Adrenal gland (tissue), 12 donors: ENCODE measurements around the gene MKRN2. TPM values are rescaled to one million over a fixed set of nuclear protein-coding genes. Genes with fewer than 3 reads are reported as not detected.

Experiments
- DNase-seq, 7 donors: peaks; one replicate each; pipeline ENCODE4 v3.0.0-alpha.2; 2019 to 2020
- H3K27ac ChIP-seq, 5 donors: fragments of 200-600 bp; sonication (generic) in 4 of 5; 1 replicate in 3 of 5; 2 replicates in 2 of 5; pipeline versions ENCODE4 v1.5.1 to v1.8.0; 2016 to 2020; ENCODE audit warnings: mild to moderate bottlenecking in 1 of 5
- H3K27me3 ChIP-seq: fragments of 200-600 bp; 2 replicates; pipeline ENCODE4 v1.8.0; 2021
- H3K36me3 ChIP-seq, 2 donors: fragments of 200-600 bp; replicated peaks in 1 of 2; 1 replicate in 1 of 2; 2 replicates in 1 of 2; pipeline versions ENCODE4 v1.5.1 to v1.8.0; 2018 to 2022
- H3K4me1 ChIP-seq, 2 donors: fragments of 200-600 bp; replicated peaks in 1 of 2; 1 replicate in 1 of 2; 2 replicates in 1 of 2; pipeline versions ENCODE4 v1.5.1 to v1.8.0; 2018 to 2021
- H3K4me3 ChIP-seq, 4 donors: fragments of 200-600 bp; sonication (generic) in 3 of 4; one replicate each; pipeline ENCODE4 v1.5.1; 2016 to 2018
- H3K9me3 ChIP-seq, 3 donors: fragments of 200-600 bp; sonication (generic) in 1 of 3; replicated peaks in 1 of 3; 1 replicate in 2 of 3; 2 replicates in 1 of 3; pipeline versions ENCODE4 v1.5.1 to v1.8.0; 2016 to 2021
- CTCF ChIP-seq, 6 experiments: fragments of 450-650 bp in 4 of 6; fragments of 200-600 bp in 2 of 6; sonication (generic) in 1 of 6; IDR thresholded peaks; 1 replicate in 5 of 6; 2 replicates in 1 of 6; pipeline versions ENCODE4 v1.5.1 to v1.8.0; 2016 to 2021; ENCODE audit warnings: antibody characterized with exemption in 6 of 6, mild to moderate bottlenecking in 2 of 6, moderate library complexity in 1 of 6
- POLR2A ChIP-seq, 2 donors: fragments of 450-650 bp; IDR thresholded peaks; one replicate each; pipeline ENCODE4 v1.6.1; 2017; ENCODE audit warnings: antibody characterized with exemption in 2 of 2, mild to moderate bottlenecking in 2 of 2, moderate library complexity in 1 of 2
- WGBS, 4 donors: extraction: QIAGEN DNeasy Blood & Tissue Kit in 2 of 4; methylation state at CpG; one replicate each; pipeline versions ENCODE4 v1.1.5 to v1.1.7; 2013 to 2017; 5-methylcytosine and 5-hydroxymethylcytosine counted together
- intact Hi-C, 2 donors: fragments of 100-400 bp; cut with DNase I; formaldehyde crosslinking; loops; one replicate each; pipeline versions ENCODE4 v1.14.1 to v1.15.0; 2022 to 2023
- polyA plus RNA-seq, 3 donors: library from polyadenylated mRNA; stranded (reverse); fragments of 200-250 nt in 2 of 3; fragments of 350-450 nt in 1 of 3; fragmentation: Illumina TruSeq in 1 of 3; extraction: RNeasy Lipid Tissue Mini Kit (QIAGEN cat#74804) in 1 of 3; gene quantifications; one replicate each; pipeline ENCODE4 v1.2.3, GENCODE V29; 2013 to 2014
- total RNA-seq, 9 donors: library from RNA; depleted of rRNA in 4 of 9; stranded (reverse); fragments of >200 nt in 4 of 9; fragments of 120-200 nt in 1 of 9; fragmentation: NEBNext Ultra II Directional in 1 of 9; extraction: Animal tissue kit (Norgen Biotek cat#: 25700) in 1 of 9; gene quantifications; one replicate each; pipeline versions ENCODE4 v1.1.0 to v1.2.4, GENCODE V29; 2013 to 2023
- donor health status: healthy with polysubstance abuse.
- donor health status: Bipolar disorder and iron deficiency.
- donor health status: DM: yes; HTN: yes; CAD: no.
- donor health status: DM: no; HTN: no; CAD: no.
- donor health status: DM: no; HTN: no; CAD: no.
- donor health status: DM: yes; HTN: yes; CAD: no.

MKRN2 gene
- total and polyA plus RNA-seq, 12 donors = 15.8 to 40.9 (median 23.9) TPM

- H3K4me1 ChIP-seq = no peaks in the 10 kb centered on the region
- WGBS, 4 donors = 66 to 91% (median 77%) methylated on average over 3 of the region's 3 CpGs
- no peak overlapping the region for H3K27ac ChIP-seq
- intact Hi-C loops = no loop called here
- peaks cover 0 to 75% of the 10 kb centered on the region in 2 donors for H3K36me3 ChIP-seq
- TF ChIP-seq POLR2A (IDR thresholded peaks at IDR 0.05) (no peak), CTCF (IDR thresholded peaks at IDR 0.05) (no peak)
- no peak overlapping the region for H3K4me3 ChIP-seq
- no peaks in the 10 kb centered on the region for H3K27me3 ChIP-seq
- no peak for DNase-seq
- no peaks in the 10 kb centered on the region for H3K9me3 ChIP-seq
These were observed 28.3 kb downstream of the MKRN2 start for GRCh38 chr3:12585181-12585580.

- Histone ChIP-seq H3K9me3 (no peaks in the 10 kb centered on the region), H3K36me3 (peaks cover 0 to 81% of the 10 kb centered on the region in 2 donors), H3K4me1 (no peaks in the 10 kb centered on the region), H3K27ac (no peak overlapping the region), H3K27me3 (no peaks in the 10 kb centered on the region), H3K4me3 (no peak overlapping the region)
- WGBS, 4 donors = 77 to 84% (median 82%) methylated on average over 5 of the region's 5 CpGs
- DNase-seq = no peak
- TF ChIP-seq CTCF (IDR thresholded peaks at IDR 0.05) = no peak
- TF ChIP-seq POLR2A (IDR thresholded peaks at IDR 0.05) = no peak
- intact Hi-C loops = no loop called here
These were observed 29.1 kb downstream of the MKRN2 start for GRCh38 chr3:12585970-12586369.

DNA sequence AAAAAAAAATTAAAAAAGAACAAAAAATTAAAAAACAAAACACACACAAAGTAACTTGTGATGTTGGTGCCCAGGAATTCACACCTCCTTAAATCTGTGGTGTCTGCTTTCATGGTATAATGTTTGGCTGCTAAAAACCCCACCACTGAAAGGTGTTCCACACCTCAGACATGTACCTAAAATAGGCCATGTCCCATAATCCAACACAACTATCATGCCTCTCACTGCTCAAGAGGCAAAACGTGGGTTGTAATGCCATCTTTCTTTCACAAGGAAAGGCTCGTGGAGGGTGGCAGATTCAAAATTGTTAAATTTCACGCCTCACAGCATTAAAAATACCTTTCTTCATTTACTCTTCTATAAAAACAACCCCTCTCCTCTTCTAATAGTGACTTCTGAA is 29.5 kb downstream of the MKRN2 start:
- Histone ChIP-seq H3K4me3 (no peak overlapping the region), H3K4me1 (peaks cover 0 to under 1% of the 10 kb centered on the region in 2 donors), H3K36me3 (peaks cover 0 to 81% of the 10 kb centered on the region in 2 donors), H3K27me3 (no peaks in the 10 kb centered on the region), H3K9me3 (no peaks in the 10 kb centered on the region), H3K27ac (no peak overlapping the region)
- intact Hi-C loops = no loop called here
- TF ChIP-seq POLR2A (IDR thresholded peaks at IDR 0.05) (no peak), CTCF (IDR thresholded peaks at IDR 0.05) (no peak)
- no peak for DNase-seq
- WGBS, 4 donors = 89 to 94% (median 94%) methylated on average over 3 of the region's 3 CpGs

DNA sequence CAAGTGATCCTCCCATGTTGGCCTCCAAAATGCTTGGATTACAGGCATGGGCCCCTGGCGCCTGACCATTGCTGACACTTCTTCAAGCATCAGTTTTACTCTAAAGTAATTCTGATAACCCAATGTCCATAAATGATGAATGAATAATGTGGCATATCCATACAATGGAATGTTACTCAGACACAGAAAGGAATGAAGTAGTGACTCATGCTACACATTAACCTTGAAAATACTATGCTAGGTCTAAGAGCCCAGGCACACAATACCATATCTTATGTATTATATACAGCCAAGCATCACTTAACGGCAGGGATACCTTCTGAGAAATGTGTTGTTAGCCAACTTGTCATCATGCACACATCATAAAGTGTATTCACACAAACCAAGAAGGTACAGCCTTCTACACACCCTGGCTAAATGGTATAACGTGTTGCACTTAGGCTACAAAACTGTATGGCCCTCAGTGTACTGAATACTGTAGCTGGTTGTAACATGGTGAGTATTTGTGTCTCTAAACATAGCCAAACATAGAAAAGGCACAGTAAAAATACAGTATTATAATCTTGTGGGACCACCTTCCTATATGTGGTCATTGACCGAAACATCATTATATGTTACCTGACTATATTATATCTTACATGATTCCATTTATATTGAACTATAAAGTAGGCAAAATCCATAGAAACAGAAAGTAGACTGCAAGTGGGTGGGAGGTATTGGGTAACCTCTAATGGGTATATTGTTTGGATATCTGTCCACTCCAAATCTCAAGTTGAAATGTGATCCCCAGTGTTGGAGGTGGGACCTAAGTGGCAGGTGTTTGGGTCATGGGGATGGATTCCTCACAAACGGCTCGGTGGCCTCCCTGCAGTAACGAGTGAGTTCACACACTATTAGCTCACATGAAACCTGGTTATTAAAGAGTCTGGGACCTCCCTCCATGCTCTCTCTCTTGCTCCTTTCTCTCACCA is 31.4 kb downstream of the MKRN2 start:
- no peak for DNase-seq
- whole genome bisulfite sequencing, 4 donors = 82 to 93% (median 90%) methylated on average over 7 of the region's 7 CpGs

More for the DNA sequence above, 31.4 kb downstream of the MKRN2 start:
- no peak overlapping the region for H3K27ac ChIP-seq
- TF ChIP-seq CTCF (IDR thresholded peaks at IDR 0.05) = no peak
- TF ChIP-seq POLR2A (IDR thresholded peaks at IDR 0.05) = no peak
- no peaks in the 10 kb centered on the region for H3K9me3 ChIP-seq
- intact Hi-C loops = no loop called here
- no peaks in the 10 kb centered on the region for H3K27me3 ChIP-seq
- peaks cover 5 to 13% of the 10 kb centered on the region in 2 donors for H3K4me1 ChIP-seq
- no peak overlapping the region for H3K4me3 ChIP-seq
- H3K36me3 ChIP-seq = peaks cover 0 to 67% of the 10 kb centered on the region in 2 donors
